ENCODE results near the gene LRCH2.
"Not testable (repeated sequence)": the region's sequence is repeated elsewhere in the genome, so short reads cannot be mapped to it uniquely, and the experiment has no call there.

The LRCH2 gene

DNA sequence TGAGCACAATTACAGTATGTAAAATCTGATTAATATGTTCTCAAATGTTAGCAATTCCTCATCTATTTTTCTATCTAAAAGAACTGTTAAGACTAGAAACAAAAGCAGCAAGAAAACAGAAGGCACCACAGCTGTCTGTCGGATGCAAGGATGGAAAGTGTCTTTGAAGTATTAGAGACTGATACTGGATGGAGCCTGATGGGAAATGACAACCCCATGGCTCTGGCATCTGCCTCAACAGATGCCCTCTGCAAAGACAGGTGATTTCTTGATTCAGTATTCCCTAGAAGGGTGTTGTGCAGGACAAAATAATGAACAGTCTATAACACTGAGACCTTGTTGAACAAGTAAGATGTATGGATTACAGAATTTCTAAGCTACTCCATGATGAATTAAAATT lies 19.7 kb downstream of the LRCH2 start:
- no peak for DNase-seq (ENCODE audit: low read depth in 2 of 2)
- no peak overlapping the region for H3K4me3 ChIP-seq (replicated peaks in 1 of 2; ENCODE audit: low read depth in 2 of 2, low read length in 2 of 2)
- no peak for TF ChIP-seq CTCF (IDR thresholded peaks at IDR 0.05; ENCODE audit: low read depth, low read length)

DNA sequence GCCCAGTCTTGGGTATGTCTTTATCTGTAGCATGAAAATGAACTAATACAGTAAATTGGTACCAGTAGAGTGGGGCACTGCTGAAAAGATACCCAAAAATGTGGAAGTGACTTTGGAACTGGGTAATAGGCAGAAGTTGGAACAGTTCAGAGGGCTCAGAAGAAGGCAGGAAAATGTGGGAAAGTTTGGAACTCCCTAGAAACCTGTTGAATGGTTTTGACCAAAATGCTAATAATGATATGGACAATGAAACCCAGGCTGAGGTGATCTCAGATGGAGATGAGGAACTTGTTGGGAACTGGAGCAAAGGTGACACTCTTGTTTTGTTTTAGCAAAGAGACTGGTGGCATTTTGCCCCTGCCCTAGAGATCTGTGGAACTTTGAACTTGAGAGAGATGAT lies 24.3 kb downstream of the LRCH2 start:
- H3K4me3 ChIP-seq (replicated peaks in 1 of 2; ENCODE audit: low read depth in 2 of 2, low read length in 2 of 2); DNase-seq (ENCODE audit: low read depth in 2 of 2): not testable (repeated sequence)

GRCh38 chrX:115204040-115204439 lies 29.9 kb downstream of the LRCH2 start:
- TF ChIP-seq CTCF (IDR thresholded peaks at IDR 0.05; ENCODE audit: low read depth, low read length): no peak
- DNase-seq (ENCODE audit: low read depth in 2 of 2): no peak
- no peak overlapping the region for H3K4me3 ChIP-seq (replicated peaks in 1 of 2; ENCODE audit: low read depth in 2 of 2, low read length in 2 of 2)

DNA sequence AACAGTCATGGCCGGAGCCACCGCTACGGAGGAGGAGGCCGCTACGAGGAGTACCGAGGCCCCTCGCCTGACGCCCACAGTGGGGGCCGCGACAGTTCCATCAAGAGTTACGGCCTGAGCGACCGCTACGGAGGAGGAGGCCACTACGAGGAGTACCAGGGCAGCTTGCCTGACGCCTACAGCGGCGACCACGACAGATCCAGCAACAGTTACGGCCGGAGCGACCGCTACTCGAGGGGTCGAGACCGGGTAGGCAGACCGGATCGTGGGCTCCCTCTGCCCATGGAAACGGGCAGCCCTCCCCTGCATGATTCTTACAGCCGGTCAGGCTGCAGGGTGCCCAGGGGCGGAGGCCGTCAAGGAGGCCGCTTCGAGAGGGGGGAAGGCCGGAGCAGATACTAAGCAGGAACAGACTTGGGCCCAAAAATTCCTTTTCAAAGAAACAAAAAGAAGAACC lies 41.6 kb downstream of the LRCH2 start:
- DNase-seq (ENCODE audit: low read depth in 2 of 2): no peak
- TF ChIP-seq CTCF (IDR thresholded peaks at IDR 0.05; ENCODE audit: low read depth, low read length): no peak
- no peak overlapping the region for H3K4me3 ChIP-seq (replicated peaks in 1 of 2; ENCODE audit: low read depth in 2 of 2, low read length in 2 of 2)

DNA sequence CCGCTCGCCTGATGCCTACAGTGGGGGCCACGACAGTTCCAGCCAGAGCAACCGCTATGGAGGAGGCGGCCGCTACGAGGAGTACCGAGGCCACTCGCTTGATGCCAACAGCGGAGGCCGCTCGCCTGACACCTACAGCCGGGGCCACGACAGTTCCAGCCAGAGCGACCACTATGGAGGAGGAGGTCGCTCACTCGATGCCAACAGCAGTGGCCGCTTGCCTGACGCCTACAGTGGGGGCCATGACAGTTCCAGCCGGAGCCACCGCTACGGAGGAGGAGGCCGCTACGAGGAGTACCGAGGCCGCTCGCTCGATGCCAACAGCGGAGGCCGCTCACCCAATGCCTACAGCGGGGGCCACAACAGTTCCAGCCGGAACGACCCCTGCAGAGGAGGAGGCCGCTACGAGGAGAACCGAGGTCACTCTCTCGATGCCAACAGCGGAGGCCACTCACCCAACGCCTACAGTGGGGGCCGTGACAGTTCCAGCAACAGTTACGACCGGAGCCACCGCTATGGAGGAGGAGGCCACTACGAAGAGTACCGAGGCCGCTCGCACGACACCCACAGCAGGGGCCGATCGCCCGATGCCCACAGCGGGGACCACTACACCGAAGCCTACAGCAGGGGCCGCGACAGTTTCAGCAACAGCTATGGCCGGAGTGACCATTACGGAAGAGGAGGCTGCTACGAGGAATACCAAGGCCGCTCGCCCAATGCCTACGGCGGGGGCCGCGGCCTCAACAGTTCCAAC lies 42.2 kb downstream of the LRCH2 start:
- H3K4me3 ChIP-seq (replicated peaks in 1 of 2; ENCODE audit: low read depth in 2 of 2, low read length in 2 of 2): no peak overlapping the region
- DNase-seq (ENCODE audit: low read depth in 2 of 2): no peak
- TF ChIP-seq CTCF (IDR thresholded peaks at IDR 0.05; ENCODE audit: low read depth, low read length): no peak

GRCh38 chrX:115190636-115191489 lies 43.0 kb downstream of the LRCH2 start:
- TF ChIP-seq CTCF (IDR thresholded peaks at IDR 0.05; ENCODE audit: low read depth, low read length): no peak
- no peak for DNase-seq (ENCODE audit: low read depth in 2 of 2)
- H3K4me3 ChIP-seq (replicated peaks in 1 of 2; ENCODE audit: low read depth in 2 of 2, low read length in 2 of 2): no peak overlapping the region
